NB4 (cell line): ENCODE data around the gene ENKUR.

Experiments used
- DNase-seq: peaks from one replicate; pipeline ENCODE4 v3.0.0; 2010; ENCODE audit warnings: low read depth
- H3K4me3 ChIP-seq: one replicate; pipeline ENCODE4 v1.5.1; 2011; ENCODE audit warnings: mild to moderate bottlenecking, low read depth, low read length, moderate library complexity
- CTCF ChIP-seq: IDR thresholded peaks from one replicate; pipeline ENCODE4 v1.5.1; 2012; ENCODE audit warnings: low read depth, low read length
- MYC ChIP-seq: IDR thresholded peaks from 2 replicates; pipeline ENCODE4 v1.6.1; 2011; ENCODE audit warnings: low read depth, low read length
- POLR2A ChIP-seq: IDR thresholded peaks from 2 replicates; pipeline ENCODE4 v1.6.1; 2011; ENCODE audit warnings: mild to moderate bottlenecking; ENCODE audit not compliant: insufficient read length; ENCODE audit errors: extremely low read depth
- TF ChIP-seq, protein P1 (sequence below): IDR thresholded peaks from 2 replicates; pipeline ENCODE4 v1.6.1; 2011; ENCODE audit warnings: low read depth, low read length

Gene ENKUR

GRCh38 chr10:24982319-24983112, 33.4 kb downstream of the ENKUR start:
- TF ChIP-seq MYC (no peak), POLR2A (no peak), CTCF (no peak)
- TF ChIP-seq, protein P1, sequence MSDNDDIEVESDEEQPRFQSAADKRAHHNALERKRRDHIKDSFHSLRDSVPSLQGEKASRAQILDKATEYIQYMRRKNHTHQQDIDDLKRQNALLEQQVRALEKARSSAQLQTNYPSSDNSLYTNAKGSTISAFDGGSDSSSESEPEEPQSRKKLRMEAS: no peak
- no peak overlapping the region for H3K4me3 ChIP-seq
- no peak for DNase-seq

GRCh38 chr10:24981161-24981710, 34.7 kb downstream of the ENKUR start:
- no peak overlapping the region for H3K4me3 ChIP-seq
- TF ChIP-seq POLR2A (no peak), CTCF (no peak), MYC (no peak)
- TF ChIP-seq, protein P1: no peak
- no peak for DNase-seq

DNA sequence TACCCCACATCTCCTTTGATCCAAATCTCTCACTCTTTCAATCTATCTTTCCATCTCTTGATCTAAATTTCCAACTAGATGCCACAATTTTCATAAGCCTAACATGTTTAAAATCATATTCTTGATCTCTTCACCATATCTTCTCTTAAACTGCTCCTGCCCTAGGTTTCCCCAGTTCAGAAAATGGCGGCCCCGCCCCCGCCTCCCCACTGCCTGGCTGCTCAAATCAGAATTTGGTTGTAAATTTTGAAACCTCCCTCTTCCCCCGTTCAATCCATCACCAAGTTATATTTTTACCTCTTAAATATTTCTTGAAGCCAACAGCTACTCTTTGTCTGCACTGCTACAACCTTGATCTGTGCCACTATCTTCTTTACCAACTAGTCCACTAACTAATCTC, 36.3 kb downstream of the ENKUR start:
- no peak for DNase-seq
- TF ChIP-seq MYC: no peak
- TF ChIP-seq, protein P1: no peak
- no peak for TF ChIP-seq CTCF
- TF ChIP-seq POLR2A: no peak
- H3K4me3 ChIP-seq: no peak overlapping the region

DNA sequence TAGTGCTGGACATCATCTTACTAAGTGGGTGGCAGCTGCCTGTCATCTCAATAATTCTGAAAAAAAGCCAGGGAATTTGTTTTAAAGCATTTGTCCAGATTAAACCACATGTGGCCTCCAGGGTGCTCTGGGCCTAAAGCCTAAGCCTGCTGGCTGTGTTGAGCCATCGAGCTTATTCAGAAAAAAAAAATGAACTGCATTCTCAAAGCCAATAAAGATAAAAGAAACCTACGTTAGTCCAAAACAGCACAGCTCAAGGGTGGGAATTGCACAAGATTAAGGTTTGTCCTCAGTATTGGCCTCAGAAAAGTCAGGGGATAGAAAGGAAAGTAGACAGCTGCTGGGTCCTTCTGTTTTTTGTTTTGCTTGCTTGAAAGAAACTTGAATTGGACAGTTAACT, 41.0 kb downstream of the ENKUR start:
- H3K4me3 ChIP-seq: no peak overlapping the region
- no peak for TF ChIP-seq CTCF
- no peak for TF ChIP-seq POLR2A
- DNase-seq: no peak

DNA sequence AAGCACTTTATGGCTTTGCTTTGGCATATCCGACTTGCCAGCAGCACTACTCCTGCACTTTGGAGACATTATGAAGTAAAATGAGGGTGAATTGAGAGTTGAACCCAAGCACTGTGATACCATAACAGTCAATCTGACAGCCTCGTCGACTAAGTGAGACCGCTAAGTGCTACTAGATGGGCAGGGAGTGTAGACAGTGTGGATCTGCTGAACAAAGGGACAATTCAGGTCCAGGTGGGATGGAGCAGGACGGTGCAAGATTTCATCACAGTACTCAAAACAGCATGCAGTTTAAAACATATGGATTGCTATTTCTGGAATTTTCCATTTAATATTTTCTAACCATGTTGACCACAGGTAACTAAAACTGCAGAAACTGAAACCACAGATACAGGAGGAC, 42.8 kb downstream of the ENKUR start:
- no peak overlapping the region for H3K4me3 ChIP-seq
- no peak for TF ChIP-seq MYC
- TF ChIP-seq CTCF: no peak
- TF ChIP-seq, protein P1: no peak
- no peak for TF ChIP-seq POLR2A
- DNase-seq: no peak
